ENCODE results near the gene ADPRHL1.
"Not testable (repeated sequence)": the region's sequence is repeated elsewhere in the genome, so short reads cannot be mapped to it uniquely, and the experiment has no call there.

The ADPRHL1 gene

GRCh38 chr13:113483504-113484293 is 30.4 kb upstream of the ADPRHL1 start:
- no peak overlapping the region for H3K4me3 ChIP-seq

GRCh38 chr13:113483081-113483480 is 29.8 kb upstream of the ADPRHL1 start:
- Histone ChIP-seq H3K27ac (no peak overlapping the region), H3K4me3 (no peak overlapping the region)

More at GRCh38 chr13:113483504-113484293, 30.4 kb upstream of the ADPRHL1 start:
- peak overlapping the region in 1 of 21 experiments; percentile 8 for H3K27ac ChIP-seq

GRCh38 chr13:113479179-113479578 is 25.9 kb upstream of the ADPRHL1 start:
- H3K4me3 ChIP-seq, result no peak overlapping the region
- H3K27ac ChIP-seq, result no peak overlapping the region

- Histone ChIP-seq H3K27ac (no peak overlapping the region), H3K4me3 (no peak overlapping the region)
Observed at GRCh38 chr13:113477724-113478123, 24.4 kb upstream of the ADPRHL1 start.

GRCh38 chr13:113476811-113477210 is 23.5 kb upstream of the ADPRHL1 start:
- Histone ChIP-seq H3K27ac (no peak overlapping the region), H3K4me3 (no peak overlapping the region)

- H3K4me3 ChIP-seq, result no peak overlapping the region
- H3K27ac ChIP-seq, result no peak overlapping the region
Observed at GRCh38 chr13:113475911-113476310, 22.6 kb upstream of the ADPRHL1 start.

GRCh38 chr13:113475280-113475679 is 22.0 kb upstream of the ADPRHL1 start:
- no peak overlapping the region for H3K4me3 ChIP-seq
- no peak overlapping the region for H3K27ac ChIP-seq

- no peak overlapping the region for H3K4me3 ChIP-seq
- no peak overlapping the region for H3K27ac ChIP-seq
Observed at GRCh38 chr13:113474179-113474578, 20.9 kb upstream of the ADPRHL1 start.

GRCh38 chr13:113472355-113473025 is 19.2 kb upstream of the ADPRHL1 start:
- H3K27ac ChIP-seq, result peak overlapping the region in 2 of 21 experiments; percentile 9 to 14
- H3K4me3 ChIP-seq, result no peak overlapping the region

- no peak overlapping the region for H3K4me3 ChIP-seq
- H3K27ac ChIP-seq, result peak overlapping the region in 2 of 21 experiments; percentile 9 to 14
Observed at GRCh38 chr13:113471844-113472243, 18.6 kb upstream of the ADPRHL1 start.

- H3K4me3 ChIP-seq, H3K27ac ChIP-seq: not testable (repeated sequence)
Observed at GRCh38 chr13:113470635-113471163, 17.4 kb upstream of the ADPRHL1 start.

GRCh38 chr13:113470073-113470472 is 16.8 kb upstream of the ADPRHL1 start:
- Histone ChIP-seq H3K27ac (no peak overlapping the region), H3K4me3 (no peak overlapping the region)

GRCh38 chr13:113469582-113469981 is 16.3 kb upstream of the ADPRHL1 start:
- H3K27ac ChIP-seq, result no peak overlapping the region
- H3K4me3 ChIP-seq, result no peak overlapping the region

- H3K4me3 ChIP-seq, result no peak overlapping the region
- no peak overlapping the region for H3K27ac ChIP-seq
Observed at GRCh38 chr13:113468472-113469201, 15.3 kb upstream of the ADPRHL1 start.

GRCh38 chr13:113468029-113468428 is 14.7 kb upstream of the ADPRHL1 start:
- Histone ChIP-seq H3K27ac (no peak overlapping the region), H3K4me3 (no peak overlapping the region)

- Histone ChIP-seq H3K27ac (no peak overlapping the region), H3K4me3 (no peak overlapping the region)
Observed at GRCh38 chr13:113466383-113466782, 13.1 kb upstream of the ADPRHL1 start.

GRCh38 chr13:113465300-113465699 is 12.0 kb upstream of the ADPRHL1 start:
- H3K27ac ChIP-seq, result no peak overlapping the region
- H3K4me3 ChIP-seq, result no peak overlapping the region

- H3K27ac ChIP-seq, result no peak overlapping the region
- no peak overlapping the region for H3K4me3 ChIP-seq
Observed at GRCh38 chr13:113464476-113464875, 11.2 kb upstream of the ADPRHL1 start.

- no peak overlapping the region for H3K27ac ChIP-seq
- H3K4me3 ChIP-seq, result no peak overlapping the region
Observed at GRCh38 chr13:113461022-113461751, 7.9 kb upstream of the ADPRHL1 start.

- no peak overlapping the region for H3K27ac ChIP-seq
Observed at GRCh38 chr13:113460599-113460998, 7.3 kb upstream of the ADPRHL1 start.

More at GRCh38 chr13:113460599-113460998, 7.3 kb upstream of the ADPRHL1 start:
- no peak overlapping the region for H3K4me3 ChIP-seq
